Measurements from ENCODE around the gene NUP210.

DNA sequence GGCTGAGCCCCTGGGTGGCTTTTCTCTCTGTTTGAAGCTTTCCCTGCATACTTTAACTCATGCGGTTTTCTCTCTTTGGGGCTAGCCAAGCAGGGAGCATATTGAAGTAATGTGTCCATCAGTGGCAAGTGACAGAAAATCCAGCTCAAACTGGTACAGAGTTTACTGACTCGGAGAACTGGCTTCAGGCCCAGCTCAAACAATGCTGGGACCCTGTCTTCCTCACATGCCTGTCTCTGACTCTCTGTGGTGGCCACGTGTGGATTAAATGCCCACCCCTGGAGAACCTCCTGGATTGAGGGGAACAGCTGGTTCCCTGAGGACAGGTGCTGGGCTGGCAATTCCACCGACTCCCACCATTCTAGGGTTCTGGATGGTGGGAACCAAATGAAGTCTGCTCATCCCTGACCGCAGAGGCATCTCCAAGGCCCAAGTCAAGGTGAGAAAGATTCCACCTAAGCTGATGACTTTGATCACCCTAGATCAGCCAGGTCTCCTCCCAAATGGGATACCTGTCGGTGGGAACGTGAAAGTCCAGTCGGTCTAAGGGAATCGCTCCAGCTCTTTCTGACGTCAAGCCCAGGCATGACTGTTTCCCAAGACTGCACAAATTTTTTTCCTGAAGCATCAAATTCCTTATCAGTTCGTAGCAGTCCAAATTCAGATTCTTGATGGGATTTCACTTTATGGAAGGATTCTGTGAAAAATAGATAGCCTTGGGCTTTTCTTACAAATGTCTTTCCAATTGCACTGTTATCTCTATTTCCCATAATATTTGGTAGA, 43.7 kb upstream of the NUP210 start:
- TF ChIP-seq EZH2 (IDR thresholded peaks at IDR 0.05; ENCODE audit: borderline replicate concordance) (no peak), CTCF (IDR thresholded peaks at IDR 0.05; ENCODE audit: poor library complexity) (no peak)
